ENCODE measurements around the gene RER1. TPM values are rescaled to one million over a fixed set of nuclear protein-coding genes. Genes with fewer than 3 reads are reported as not detected.

RER1 gene
- total RNA-seq, 1 experiment from 2014 or later, result 79.8 TPM

DNA sequence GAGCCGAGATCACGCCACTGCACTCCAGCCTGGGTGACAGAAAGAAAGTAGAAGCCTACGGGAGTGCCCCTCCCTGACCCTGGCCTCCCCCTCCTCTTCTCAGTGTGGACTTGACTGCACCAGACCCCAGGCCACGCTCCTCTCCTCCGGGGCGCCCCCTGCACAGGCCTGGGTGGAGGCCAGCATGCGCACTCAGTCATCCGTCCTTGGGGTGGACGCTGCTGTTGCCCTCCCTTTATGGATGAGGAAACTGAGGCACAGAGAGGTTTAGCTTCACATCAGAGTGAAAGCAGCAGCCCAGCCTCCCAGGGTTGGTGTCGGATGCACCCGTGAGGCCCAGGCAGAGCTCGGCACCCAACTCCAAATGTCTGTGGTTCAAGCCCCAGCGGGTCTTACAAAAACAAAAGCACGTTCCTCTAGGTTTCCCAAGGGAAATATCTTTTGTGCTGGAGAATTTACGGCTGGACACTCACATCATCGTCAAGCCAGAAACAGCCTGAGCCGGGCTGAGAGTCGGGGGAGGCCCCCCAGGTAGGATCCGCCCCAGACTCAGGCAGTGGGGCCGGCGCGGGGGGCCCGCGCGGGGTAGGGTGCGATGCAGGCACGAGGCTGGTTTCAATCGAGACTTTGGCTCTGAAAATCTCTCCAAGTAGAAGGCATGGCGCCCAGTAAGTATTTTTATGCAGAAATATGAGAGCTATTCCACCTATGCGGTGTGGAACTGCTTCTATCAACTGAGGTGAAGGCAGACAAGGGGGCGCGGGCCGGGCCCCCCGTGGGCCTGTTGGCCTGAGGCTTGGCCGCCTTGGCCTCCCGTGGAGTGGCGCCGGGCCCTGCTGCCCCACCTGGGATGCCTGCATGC, 36.9 kb upstream of the RER1 start:
- no peaks in the 10 kb centered on the region for H3K27me3 Mint-ChIP-seq (ENCODE audit: low read depth)

DNA sequence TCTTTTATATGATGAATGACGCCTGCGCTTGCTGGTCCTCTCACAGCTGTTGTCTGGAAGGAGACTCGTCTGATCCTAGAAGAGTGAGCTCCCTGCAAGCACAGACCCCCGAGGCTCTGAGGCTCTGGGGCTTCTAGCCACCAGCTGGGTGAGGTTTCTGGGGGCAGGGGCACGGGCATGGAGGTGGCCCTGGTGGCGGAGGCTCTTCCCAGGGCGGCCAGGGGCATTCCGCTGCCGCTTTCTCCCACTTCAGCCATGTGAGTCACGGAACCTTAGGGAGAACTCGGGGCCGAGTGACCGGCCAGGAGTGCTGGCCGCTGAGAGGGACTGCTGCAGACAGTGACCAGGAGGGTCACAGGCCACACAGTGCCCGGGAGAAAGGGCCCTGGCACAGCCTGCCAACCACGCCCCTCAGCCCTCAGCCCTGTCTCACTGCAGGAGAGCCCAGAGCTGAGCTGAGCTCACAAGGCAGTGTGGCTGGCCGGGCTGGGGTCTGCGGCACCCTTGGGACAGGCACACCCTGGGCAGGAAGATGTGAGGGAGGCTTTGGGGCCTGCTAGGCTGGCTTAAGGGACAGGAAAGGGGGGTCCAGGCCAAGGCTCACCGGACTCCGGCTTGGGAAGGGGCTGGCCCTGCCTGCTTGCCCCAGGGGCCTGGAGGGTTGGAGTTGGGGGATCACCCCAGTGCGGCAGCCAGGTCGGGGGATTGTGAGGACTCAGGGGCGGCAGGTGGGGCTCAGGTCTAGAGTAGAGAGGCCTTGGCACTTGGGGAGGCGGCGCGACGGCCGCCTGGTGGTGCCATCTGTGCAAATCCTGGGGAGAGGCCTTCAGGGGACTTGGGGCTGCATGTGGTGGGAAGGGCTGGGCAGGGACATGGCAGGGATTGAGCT, 36.0 kb upstream of the RER1 start:
- CTCF ChIA-PET, result interaction anchor here (0.7 to 1.2 kb wide), 3 partner anchors 40 to 215 kb away, joined by 3 read pairs; no protein-coding TSS in a partner anchor
- H3K36me3 Mint-ChIP-seq, result no peaks in the 10 kb centered on the region
- ATAC-seq, result no peak
- POLR2A ChIA-PET, result no interaction called here
- no peaks in the 10 kb centered on the region for H3K27me3 Mint-ChIP-seq (ENCODE audit: low read depth)
- no peak overlapping the region for H3K27ac Mint-ChIP-seq
- DNase-seq (ENCODE audit: low spot score), result no peak
- H3K4me3 Mint-ChIP-seq, result no peak overlapping the region
- H3K9me3 Mint-ChIP-seq, result no peaks in the 10 kb centered on the region
- H3K4me1 Mint-ChIP-seq, result no peaks in the 10 kb centered on the region
- TF ChIP-seq, protein P1, sequence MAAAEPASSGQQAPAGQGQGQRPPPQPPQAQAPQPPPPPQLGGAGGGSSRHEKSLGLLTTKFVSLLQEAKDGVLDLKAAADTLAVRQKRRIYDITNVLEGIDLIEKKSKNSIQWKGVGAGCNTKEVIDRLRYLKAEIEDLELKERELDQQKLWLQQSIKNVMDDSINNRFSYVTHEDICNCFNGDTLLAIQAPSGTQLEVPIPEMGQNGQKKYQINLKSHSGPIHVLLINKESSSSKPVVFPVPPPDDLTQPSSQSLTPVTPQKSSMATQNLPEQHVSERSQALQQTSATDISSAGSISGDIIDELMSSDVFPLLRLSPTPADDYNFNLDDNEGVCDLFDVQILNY (CRISPR knock-in tag; IDR thresholded peaks at IDR 0.05), result no peak
- TF ChIP-seq EMX1 (CRISPR knock-in tag; IDR thresholded peaks at IDR 0.05) (no peak), PRRX2 (CRISPR knock-in tag; IDR thresholded peaks at IDR 0.05) (no peak), SMAD4 (CRISPR knock-in tag; IDR thresholded peaks at IDR 0.05) (no peak), NFE2L1 (CRISPR knock-in tag; IDR thresholded peaks at IDR 0.05) (no peak), RORB (CRISPR knock-in tag; IDR thresholded peaks at IDR 0.05) (no peak), SP1 (CRISPR knock-in tag; conservative IDR thresholded peaks at IDR 0.05) (no peak), KAT7 (CRISPR knock-in tag; IDR thresholded peaks at IDR 0.05; ENCODE audit: borderline replicate concordance) (no peak), ZNF138 (CRISPR knock-in tag; conservative IDR thresholded peaks at IDR 0.05) (no peak), IRF2 (CRISPR knock-in tag; IDR thresholded peaks at IDR 0.05; ENCODE audit: borderline replicate concordance, low read depth) (no peak)
- TF ChIP-seq, protein P2, sequence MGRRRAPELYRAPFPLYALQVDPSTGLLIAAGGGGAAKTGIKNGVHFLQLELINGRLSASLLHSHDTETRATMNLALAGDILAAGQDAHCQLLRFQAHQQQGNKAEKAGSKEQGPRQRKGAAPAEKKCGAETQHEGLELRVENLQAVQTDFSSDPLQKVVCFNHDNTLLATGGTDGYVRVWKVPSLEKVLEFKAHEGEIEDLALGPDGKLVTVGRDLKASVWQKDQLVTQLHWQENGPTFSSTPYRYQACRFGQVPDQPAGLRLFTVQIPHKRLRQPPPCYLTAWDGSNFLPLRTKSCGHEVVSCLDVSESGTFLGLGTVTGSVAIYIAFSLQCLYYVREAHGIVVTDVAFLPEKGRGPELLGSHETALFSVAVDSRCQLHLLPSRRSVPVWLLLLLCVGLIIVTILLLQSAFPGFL (CRISPR knock-in tag; IDR thresholded peaks at IDR 0.05; ENCODE audit: borderline replicate concordance), result no peak
- TF ChIP-seq, protein P3, sequence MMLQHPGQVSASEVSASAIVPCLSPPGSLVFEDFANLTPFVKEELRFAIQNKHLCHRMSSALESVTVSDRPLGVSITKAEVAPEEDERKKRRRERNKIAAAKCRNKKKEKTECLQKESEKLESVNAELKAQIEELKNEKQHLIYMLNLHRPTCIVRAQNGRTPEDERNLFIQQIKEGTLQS (CRISPR knock-in tag; conservative IDR thresholded peaks at IDR 0.05), result no peak
- TF ChIP-seq, protein P4, sequence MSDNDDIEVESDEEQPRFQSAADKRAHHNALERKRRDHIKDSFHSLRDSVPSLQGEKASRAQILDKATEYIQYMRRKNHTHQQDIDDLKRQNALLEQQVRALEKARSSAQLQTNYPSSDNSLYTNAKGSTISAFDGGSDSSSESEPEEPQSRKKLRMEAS (CRISPR knock-in tag; IDR thresholded peaks at IDR 0.05), result no peak
- TF ChIP-seq, protein P5, sequence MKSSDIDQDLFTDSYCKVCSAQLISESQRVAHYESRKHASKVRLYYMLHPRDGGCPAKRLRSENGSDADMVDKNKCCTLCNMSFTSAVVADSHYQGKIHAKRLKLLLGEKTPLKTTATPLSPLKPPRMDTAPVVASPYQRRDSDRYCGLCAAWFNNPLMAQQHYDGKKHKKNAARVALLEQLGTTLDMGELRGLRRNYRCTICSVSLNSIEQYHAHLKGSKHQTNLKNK (CRISPR knock-in tag; IDR thresholded peaks at IDR 0.05), result no peak
- TF ChIP-seq, protein P6, sequence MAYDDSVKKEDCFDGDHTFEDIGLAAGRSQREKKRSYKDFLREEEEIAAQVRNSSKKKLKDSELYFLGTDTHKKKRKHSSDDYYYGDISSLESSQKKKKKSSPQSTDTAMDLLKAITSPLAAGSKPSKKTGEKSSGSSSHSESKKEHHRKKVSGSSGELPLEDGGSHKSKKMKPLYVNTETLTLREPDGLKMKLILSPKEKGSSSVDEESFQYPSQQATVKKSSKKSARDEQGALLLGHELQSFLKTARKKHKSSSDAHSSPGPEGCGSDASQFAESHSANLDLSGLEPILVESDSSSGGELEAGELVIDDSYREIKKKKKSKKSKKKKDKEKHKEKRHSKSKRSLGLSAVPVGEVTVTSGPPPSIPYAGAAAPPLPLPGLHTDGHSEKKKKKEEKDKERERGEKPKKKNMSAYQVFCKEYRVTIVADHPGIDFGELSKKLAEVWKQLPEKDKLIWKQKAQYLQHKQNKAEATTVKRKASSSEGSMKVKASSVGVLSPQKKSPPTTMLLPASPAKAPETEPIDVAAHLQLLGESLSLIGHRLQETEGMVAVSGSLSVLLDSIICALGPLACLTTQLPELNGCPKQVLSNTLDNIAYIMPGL (CRISPR knock-in tag; IDR thresholded peaks at IDR 0.05), result no peak

More for the DNA sequence above, 36.9 kb upstream of the RER1 start:
- ATAC-seq (no peak), DNase-seq (ENCODE audit: low spot score) (no peak)
- Mint-ChIP-seq H3K4me3 (no peak overlapping the region), H3K4me1 (no peaks in the 10 kb centered on the region), H3K9me3 (no peaks in the 10 kb centered on the region), H3K27ac (no peak overlapping the region), H3K36me3 (no peaks in the 10 kb centered on the region)
- TF ChIP-seq JUN (CRISPR knock-in tag; IDR thresholded peaks at IDR 0.05), result no peak
- TF ChIP-seq, protein P7, sequence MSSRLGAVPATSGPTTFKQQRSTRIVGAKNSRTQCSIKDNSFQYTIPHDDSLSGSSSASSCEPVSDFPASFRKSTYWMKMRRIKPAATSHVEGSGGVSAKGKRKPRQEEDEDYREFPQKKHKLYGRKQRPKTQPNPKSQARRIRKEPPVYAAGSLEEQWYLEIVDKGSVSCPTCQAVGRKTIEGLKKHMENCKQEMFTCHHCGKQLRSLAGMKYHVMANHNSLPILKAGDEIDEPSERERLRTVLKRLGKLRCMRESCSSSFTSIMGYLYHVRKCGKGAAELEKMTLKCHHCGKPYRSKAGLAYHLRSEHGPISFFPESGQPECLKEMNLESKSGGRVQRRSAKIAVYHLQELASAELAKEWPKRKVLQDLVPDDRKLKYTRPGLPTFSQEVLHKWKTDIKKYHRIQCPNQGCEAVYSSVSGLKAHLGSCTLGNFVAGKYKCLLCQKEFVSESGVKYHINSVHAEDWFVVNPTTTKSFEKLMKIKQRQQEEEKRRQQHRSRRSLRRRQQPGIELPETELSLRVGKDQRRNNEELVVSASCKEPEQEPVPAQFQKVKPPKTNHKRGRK (CRISPR knock-in tag; IDR thresholded peaks at IDR 0.05; ENCODE audit: borderline replicate concordance), result no peak
- TF ChIP-seq NR3C1 (CRISPR knock-in tag; conservative IDR thresholded peaks at IDR 0.05; ENCODE audit: low read depth), result no peak
- TF ChIP-seq NR2C2 (CRISPR knock-in tag; IDR thresholded peaks at IDR 0.05), result no peak
- no peak for TF ChIP-seq GABPB1 (CRISPR knock-in tag; IDR thresholded peaks at IDR 0.05)
- TF ChIP-seq SMAD3 (CRISPR knock-in tag; IDR thresholded peaks at IDR 0.05; ENCODE audit: borderline replicate concordance), result no peak
- TF ChIP-seq, protein P8, sequence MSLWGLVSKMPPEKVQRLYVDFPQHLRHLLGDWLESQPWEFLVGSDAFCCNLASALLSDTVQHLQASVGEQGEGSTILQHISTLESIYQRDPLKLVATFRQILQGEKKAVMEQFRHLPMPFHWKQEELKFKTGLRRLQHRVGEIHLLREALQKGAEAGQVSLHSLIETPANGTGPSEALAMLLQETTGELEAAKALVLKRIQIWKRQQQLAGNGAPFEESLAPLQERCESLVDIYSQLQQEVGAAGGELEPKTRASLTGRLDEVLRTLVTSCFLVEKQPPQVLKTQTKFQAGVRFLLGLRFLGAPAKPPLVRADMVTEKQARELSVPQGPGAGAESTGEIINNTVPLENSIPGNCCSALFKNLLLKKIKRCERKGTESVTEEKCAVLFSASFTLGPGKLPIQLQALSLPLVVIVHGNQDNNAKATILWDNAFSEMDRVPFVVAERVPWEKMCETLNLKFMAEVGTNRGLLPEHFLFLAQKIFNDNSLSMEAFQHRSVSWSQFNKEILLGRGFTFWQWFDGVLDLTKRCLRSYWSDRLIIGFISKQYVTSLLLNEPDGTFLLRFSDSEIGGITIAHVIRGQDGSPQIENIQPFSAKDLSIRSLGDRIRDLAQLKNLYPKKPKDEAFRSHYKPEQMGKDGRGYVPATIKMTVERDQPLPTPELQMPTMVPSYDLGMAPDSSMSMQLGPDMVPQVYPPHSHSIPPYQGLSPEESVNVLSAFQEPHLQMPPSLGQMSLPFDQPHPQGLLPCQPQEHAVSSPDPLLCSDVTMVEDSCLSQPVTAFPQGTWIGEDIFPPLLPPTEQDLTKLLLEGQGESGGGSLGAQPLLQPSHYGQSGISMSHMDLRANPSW (CRISPR knock-in tag; conservative IDR thresholded peaks at IDR 0.05; ENCODE audit: low read depth), result no peak
- TF ChIP-seq NR1H2 (CRISPR knock-in tag; IDR thresholded peaks at IDR 0.05), result no peak
- TF ChIP-seq, protein P4 (CRISPR knock-in tag; IDR thresholded peaks at IDR 0.05), result no peak
- no peak for TF ChIP-seq ETV6 (CRISPR knock-in tag; IDR thresholded peaks at IDR 0.05)
- TF ChIP-seq ZNF317 (CRISPR knock-in tag; IDR thresholded peaks at IDR 0.05; ENCODE audit: borderline replicate concordance, low read depth), result no peak
- ChIA-PET POLR2A (no interaction called here), CTCF (interaction anchor here (0.7 to 1.2 kb wide), 4 partner anchors 39 to 215 kb away, joined by 3 to 4 read pairs (median 3); no protein-coding TSS in a partner anchor)

All from WTC11 (cell line).